Measurements from ENCODE around the gene MOSMO. TPM values are rescaled to one million over a fixed set of nuclear protein-coding genes. Genes with fewer than 3 reads are reported as not detected.
A peak's percentile ranks its signal among the peaks of the same experiment; 100 is the strongest.
"Not testable (repeated sequence)": the region's sequence is repeated elsewhere in the genome, so short reads cannot be mapped to it uniquely, and the experiment has no call there.

The MOSMO gene
- total RNA-seq, 1 donor from 2014 or later = 25.8 TPM

DNA sequence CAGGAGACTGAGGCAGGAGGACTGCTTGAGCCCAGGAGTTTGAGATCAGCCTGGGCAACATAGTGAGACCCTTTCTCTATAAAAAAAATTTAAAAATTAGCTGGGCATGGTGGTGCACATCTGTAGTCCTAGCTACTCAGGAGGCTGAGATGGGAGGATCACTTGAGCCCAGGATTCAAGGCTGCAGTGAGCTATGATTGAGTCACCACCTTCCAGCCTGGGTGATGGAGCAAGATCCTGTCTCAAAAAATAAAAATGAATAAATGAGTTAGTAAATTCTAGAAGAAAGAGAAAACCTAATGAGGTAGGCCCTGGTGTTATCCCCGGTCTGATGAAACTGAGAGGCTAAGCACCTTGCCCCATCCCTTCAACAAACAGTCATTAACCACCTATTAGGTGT lies 5.9 kb upstream of the MOSMO start:
- not testable (repeated sequence) for DNase-seq (ENCODE audit: low spot score)

DNA sequence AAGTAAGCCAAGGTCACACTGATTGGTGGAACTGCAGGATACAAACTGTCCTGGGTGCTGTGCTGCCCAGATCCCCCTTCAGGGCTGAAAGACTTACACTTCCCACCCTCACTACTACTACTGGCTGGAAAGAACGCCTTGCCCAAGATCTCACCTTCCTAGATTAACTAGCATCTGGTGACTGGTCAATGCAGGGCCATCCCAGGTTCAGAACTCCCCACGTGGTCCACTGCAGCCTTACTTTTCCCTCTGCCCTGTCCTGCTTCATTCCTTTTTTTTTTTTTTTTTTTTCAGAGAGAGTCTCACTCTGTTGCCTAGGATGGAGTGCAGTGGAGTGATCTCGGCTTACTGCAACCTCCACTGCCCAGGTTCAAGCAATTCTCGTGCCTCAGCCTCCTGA lies 4.7 kb upstream of the MOSMO start:
- DNase-seq (ENCODE audit: low spot score) = no peak

DNA sequence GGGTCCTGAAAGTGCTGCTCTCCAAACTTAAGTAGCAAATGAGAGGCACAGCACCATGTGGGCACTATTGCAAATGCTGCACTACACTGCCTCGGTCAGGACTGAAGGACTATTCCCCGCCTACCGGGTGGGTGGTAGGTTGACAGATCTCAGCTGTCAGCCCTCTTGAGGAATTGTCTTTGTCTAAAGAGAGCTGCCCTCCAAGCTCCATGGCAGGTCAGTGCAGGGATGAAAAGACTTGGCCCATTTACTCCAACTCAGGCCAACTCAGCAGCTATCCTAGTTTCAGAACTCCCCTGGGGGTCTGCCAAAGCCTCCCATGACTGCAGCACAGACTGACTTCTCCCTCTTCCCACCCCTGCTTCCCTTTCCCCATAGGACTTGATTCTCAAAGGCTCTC lies 3.6 kb upstream of the MOSMO start:
- no peak for DNase-seq (ENCODE audit: low spot score)

DNA sequence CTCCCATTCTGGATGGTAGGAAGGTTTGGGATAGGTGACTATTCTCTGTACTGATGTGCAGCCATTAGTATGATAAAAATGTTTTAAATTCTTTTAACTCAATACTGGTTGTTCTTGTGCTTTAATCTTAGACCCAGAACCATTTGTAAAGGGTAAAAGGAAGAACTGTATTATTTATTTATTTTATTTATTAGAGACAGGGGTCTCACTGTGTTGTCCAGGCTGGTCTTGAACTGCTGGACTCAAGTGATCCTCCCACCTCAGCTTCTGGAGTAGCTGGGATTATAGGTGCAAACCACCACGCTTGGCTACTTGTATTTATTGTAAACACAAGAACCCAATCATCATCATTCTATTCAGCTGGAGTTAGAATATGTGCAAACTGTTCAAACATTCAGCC lies 2.2 kb upstream of the MOSMO start:
- no peak for DNase-seq (ENCODE audit: low spot score)

DNA sequence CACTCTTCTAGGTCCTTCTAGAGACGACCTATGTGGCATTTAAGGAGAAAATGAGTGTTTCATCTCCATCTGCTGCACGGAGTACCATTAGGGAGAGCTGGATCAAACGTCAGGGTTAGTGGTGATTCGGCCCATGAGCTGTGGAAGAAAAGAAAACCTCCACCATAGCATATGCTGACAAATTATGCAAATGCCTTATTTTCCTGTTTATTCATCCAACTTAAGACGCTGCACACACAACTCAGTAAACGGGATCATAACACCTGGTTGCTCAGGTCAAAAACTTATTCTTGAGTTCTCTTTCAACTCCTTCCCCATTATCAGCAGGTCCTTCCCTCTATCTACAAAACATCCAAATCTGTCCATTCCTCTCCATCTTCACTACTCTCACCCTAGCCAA lies 1.3 kb upstream of the MOSMO start:
- DNase-seq (ENCODE audit: low spot score) = no peak

DNA sequence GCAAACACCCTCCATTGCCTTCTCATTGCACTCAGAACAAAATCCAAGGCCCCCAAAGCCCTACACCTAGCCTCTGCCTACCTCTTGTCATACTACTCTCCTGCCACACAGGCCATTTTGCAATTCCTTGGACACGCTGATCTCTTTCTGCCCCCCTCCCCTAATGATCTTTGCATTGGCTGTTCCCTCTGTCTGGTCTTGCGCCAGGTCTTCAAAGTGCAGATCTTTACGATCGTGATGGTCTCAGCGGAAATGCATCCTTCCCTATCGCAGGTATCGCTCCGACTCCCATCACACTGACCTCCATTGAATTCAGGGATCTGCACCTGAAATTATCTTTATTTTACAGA lies 777 bp upstream of the MOSMO start:
- DNase-seq (ENCODE audit: low spot score) = no peak

DNA sequence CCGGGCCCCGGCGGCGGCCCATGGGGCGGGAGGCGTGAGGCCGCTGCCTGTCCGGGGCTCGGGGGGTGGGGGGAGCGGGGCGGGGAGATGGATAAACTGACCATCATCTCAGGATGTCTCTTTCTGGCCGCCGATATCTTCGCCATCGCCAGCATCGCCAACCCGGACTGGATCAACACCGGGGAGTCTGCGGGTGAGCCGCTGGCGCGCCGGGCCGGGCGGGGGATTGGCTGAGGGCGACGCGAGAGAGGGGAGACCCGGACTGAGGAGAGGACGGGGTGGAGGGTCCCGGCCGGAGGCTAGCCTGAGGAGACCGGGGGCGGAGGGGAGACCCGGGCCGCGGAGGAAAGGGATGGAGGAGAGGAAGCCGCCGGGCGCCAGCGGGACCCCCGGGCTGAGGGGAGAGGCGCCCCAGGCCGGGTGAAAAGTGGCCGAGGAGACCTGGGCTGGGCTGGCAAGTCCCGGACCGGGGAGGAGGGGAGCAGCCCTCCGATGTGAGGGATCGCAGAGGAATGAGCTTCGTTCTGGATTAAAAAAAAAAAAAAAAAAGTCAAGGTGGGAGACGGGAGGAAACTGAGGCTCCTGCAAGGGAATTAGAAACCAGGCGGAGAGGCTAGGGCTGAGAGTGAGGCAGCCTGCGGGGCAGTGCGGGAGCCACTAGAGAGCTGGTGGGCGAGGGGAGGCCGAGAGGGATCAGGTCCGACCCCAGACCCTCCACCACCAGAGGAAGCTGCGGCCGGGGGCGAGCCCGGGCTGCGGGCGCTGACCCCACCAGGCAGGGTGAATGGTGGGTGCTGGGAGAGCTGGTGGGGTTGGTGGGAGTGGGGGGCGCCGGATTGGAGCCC lies 526 bp downstream of the MOSMO start:
- DNase-seq (ENCODE audit: low spot score) = no peak

DNA sequence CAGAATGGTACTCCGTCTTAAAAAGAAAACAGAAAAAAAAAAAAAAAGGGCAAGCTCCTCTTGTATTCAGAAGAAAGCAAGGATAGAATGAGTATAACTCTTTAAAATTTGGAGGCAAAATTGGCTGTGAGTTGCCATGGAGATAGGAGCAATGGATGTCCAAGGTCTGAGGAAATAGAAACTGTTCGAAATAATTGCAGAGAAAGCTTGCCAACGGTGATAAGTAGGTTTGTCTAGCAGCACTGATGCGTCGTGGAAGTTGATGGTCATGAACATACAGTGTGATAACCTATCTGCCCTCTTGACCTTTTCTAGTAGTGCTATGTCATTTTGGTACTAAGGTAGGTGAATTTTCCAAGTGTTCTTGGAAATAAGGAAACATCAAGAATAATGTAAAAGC lies 3.0 kb downstream of the MOSMO start:
- no peak for DNase-seq (ENCODE audit: low spot score)

DNA sequence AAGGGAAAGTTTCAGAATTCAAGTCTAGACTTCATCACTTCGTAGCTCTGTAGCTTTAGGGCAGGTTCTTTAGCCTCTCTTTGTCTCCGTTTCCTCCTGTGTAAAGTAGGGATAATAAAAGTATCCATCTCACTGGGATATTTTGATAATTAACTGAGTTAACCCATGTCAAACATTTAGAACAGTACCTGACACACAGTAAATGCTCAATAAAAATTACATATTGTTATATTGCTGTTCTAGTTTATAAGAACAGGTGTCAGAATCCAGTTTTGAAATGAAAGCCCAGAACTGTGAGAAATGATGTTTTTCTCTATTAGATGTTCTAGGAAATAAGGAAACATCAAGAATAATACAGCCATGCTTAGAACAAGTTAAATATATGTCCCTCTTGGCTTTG lies 4.3 kb downstream of the MOSMO start:
- no peak for DNase-seq (ENCODE audit: low spot score)

DNA sequence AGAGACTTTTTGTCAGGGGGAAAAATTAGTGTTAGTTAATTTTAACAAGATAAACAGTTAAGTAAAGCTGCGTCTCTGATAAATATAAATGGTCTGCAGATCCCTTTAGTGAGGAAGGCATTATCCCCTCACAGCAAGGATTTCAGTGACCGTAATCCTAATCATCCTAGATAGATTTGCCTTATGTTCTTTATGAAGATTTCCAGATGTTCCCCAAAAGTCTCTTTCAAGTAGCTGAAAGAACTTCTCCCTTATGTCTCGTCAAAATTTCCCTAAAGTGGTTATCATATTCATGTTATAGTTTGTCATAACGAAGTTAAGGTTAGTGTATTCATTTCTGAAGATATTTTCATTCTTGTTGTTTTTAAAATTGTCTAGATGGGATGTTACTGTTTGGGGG lies 5.6 kb downstream of the MOSMO start:
- DNase-seq (ENCODE audit: low spot score) = peak; percentile 50

DNA sequence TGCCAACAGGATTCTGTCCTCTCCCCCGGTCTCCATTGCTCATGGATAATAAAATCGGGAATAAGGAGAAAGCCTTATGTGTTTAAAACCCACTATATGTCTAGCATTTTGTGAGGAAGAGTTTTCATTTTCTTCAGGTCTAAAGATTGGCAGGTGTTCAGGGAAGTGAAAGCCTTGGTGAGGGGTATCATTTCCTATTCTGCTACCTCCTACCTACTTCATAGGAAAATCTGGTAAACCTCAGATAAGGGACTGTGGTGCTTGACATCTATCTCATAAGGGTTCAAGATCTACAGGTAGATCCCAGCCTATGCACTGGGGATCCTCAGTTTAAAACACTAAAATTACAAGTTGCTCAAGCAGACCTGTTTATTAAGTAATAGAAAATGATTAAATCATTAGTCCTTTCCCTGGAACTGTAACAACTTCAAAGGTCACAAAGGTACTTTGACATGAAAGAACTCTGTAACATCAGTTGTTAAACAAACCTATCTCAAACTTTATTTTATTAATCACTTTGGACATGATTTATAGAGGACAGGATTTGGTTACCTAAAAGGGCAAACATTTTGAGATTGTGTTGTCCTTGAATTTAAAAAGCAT lies 6.5 kb downstream of the MOSMO start:
- no peak for DNase-seq (ENCODE audit: low spot score)

DNA sequence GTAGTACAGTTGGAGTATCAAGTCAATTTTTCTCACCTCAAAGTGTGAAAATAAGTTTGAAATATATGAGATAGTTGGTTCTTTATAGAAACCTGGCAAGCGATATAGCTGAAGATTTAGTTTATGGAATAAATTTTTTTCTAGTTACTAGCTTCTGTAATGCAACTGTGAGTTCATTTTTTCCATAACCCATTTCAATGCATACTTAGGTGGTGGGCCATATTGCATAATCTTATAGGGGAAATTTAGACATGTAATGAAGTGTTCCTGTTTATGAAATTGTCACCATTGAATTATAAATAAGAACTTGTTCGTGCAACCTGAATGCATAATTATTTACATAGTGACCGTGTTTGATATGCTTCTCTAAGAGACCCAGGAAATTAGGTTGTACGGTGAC lies 9.0 kb downstream of the MOSMO start:
- no peak for DNase-seq (ENCODE audit: low spot score)

DNA sequence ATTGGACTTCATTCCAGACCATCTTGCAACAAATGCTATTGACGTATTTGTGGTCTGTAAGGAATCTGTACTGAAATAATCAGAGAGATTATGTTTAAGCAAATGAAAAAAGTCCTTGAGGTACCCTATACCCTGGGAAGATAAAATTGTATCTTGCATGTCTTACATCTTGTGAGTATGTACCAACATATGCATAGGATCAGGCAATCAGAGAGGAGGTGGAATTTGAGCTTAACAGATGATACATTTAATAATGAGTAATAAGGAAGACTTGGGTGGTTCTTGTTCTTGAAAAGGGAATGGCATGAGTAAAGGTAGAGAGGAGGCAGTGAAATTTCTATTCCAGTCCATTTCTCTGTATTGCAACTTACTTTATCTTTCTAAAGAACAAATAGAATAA lies 10.6 kb downstream of the MOSMO start:
- DNase-seq (ENCODE audit: low spot score) = no peak

DNA sequence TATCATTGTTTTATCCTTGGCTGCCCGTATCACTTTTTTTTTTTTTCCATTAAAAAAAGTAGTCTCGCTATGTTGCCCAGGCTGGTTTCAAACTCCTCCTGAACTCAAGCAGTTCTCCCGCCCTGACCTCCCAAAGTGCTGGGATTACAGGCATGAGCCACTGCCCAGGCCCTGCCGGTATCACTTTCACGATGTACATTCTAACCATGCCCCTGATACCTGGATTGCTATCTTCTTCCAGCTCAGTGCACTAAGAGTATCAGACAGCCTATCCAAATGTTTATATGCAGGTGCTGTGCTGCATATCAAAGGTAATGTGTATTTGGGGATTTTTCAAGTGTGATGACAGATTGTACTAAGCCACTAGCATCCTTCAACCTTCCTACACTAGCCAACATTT lies 14.2 kb downstream of the MOSMO start:
- DNase-seq (ENCODE audit: low spot score) = no peak

DNA sequence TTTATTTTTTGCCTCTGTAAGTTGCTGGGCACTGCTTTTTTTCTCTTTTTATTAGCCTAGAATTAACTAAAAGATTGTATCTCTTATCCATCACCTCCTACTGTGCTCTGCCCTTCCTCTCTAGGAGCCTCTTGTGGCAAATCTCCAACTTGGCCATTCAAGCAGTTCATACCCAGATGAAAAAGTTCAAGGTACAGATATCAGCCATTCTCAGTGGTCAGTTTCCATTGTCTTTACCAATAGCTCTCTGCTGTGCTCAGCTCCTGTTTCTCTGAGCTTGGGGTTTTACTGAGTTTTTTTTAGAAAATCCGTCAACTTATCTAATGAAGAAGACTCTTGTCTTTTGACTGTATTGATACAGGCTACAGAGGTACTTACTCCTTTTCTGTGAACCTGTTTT lies 15.6 kb downstream of the MOSMO start:
- no peak for DNase-seq (ENCODE audit: low spot score)

DNA sequence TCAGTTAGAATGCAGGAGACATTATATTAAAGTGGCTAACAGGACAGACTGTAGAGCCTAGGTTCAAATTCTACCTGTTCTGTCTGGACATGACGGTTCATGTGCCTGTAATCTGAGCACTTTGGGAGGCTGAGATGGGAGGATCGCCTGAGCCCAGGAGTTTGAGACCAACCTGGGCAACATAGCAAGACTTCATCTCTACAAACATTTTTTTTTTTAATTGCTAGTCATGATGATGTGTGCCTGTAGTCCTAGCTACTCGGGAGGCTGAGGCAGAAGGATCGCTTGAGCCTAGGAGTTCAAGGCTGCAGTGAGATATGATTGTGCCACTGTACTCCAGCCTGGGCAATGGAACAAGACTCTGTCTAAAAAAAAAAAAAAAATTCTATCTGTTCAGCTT lies 16.9 kb downstream of the MOSMO start:
- not testable (repeated sequence) for DNase-seq (ENCODE audit: low spot score)

DNA sequence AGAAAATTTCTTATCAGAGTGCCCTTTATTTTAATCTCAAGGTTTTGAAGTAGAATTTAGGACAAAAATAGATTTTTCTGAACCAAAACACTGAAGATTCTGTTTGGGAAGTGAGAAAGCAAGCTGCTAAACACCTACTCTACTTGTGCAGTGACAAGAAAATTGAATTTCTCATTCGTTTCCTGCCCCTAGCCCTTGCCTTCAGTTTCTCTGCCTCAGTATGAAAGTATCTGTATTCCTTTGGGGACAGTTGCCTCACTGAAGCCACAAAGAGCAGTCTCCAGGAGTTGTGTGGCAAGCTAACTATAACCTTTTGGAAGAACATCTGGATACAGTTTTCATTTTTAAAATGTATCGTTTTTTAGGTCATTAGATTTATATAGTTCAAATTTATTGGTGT lies 19.7 kb downstream of the MOSMO start:
- no peak for DNase-seq (ENCODE audit: low spot score)

DNA sequence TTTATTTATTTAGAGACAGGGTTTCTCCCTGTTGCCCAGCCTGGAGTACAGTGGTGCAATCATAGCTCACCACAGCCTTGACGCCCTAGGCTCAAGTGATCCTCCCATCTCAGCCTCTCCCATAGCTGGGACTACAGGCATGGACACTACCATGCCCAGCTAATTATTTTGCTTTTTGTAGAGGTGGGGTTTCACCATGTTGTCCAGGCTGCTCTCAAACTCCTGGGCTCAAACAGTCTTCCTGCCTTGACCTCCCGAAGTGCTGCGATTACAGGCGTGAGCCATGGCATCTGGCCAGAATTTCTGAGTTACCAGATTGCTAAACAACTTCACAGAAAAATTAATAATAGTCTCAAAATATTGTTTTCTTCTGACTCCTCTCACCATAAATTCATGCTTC lies 21.7 kb downstream of the MOSMO start:
- DNase-seq (ENCODE audit: low spot score) = no peak

DNA sequence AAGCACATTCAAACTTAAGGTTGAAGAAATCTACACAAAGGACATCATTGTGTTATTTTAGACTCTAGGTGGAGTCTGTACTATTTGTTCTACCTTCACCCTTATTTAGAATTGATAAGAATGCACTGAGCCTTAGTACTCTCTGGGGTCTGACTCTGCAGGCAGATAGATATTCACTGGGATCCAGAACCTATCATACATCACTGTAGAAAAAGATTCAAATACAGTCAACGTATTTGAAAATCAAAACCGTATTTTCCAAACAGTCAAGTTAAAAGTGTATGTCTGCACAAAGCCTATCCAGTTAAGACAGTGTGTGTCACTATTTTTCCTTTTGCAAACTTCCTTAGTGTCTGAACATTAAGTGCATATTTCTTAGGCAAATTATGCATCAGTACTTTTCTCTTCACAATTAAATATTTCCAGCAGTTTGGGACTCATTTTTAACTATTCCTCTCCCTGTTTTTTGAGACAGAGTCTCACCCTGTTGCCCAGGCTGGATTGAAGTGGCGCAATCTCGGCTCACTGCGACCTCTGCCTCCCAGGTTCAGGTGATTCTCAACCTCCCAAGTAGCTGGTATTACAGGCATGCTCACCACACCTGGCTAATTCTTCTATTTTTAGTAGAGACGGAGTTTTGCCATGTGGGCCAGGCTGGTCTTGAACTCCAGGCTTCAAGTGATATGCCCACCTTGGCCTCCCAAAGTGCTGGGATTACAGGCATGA lies 22.3 kb downstream of the MOSMO start:
- no peak for DNase-seq (ENCODE audit: low spot score)

DNA sequence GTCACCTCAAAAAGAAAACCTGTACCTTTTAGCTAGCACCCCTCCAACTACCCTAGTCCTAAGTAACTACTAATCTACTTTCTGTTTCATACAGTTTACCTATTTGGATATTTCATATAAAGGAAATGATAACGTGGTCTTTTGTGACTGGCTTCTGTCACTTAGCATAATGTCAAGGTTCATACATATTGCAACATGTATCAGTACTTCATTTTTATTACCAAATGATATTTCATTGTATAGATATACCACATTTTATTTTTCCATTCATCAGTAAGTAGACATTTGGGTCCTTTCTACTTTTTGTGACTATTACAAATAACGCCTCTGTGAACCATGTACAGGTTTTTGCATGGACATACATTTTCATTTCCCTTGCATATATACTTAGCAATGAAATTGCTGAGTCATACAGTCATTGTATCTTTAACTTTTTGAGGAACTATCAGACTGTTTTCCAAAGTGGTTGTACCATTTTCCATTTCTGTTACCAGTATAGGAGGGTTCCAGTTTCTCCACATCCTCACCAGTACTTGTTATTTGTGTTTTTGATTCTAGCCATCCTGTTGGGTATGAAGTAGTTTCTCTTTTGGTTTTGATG lies 23.7 kb downstream of the MOSMO start:
- DNase-seq (ENCODE audit: low spot score) = no peak

DNA sequence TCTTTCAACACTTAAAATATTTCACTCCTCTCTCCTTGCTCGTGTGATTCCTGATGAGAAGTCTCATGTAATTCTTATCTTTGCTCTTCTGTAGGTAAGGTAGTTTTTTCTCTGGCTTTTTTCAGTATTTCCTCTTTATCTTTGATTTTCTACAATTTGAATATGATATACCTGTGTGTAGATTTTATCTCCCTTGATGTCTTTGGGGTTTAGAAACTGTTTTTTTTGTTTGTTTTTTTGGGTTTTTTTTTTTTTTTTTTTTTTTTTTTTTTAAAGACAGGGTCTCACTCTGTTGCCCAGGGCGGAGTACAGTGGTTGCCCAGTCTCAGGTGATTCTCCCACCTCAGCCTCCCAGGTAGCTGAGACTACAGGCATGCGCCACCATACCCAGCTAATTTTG lies 26.6 kb downstream of the MOSMO start:
- no peak for DNase-seq (ENCODE audit: low spot score)

DNA sequence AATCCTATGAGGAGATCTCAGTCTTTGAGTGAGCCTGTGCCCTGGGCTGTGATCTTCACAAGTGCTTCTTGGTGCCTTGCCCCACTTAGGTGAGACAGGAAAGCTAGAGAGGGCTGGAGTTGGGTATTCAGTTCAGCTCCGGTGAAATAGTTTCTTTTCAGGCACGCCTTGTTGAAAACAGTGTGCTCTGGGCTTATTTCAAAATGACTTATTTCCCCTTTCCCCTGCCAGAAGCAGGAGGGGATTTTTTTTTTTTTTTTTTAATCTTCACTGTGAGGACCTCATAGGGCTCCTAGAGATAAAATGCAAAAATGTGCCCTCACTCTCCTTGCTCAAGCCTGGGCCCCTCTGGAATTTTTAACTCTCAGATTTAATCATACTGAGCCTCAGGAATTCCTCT lies 27.2 kb downstream of the MOSMO start:
- no peak for DNase-seq (ENCODE audit: low spot score)

DNA sequence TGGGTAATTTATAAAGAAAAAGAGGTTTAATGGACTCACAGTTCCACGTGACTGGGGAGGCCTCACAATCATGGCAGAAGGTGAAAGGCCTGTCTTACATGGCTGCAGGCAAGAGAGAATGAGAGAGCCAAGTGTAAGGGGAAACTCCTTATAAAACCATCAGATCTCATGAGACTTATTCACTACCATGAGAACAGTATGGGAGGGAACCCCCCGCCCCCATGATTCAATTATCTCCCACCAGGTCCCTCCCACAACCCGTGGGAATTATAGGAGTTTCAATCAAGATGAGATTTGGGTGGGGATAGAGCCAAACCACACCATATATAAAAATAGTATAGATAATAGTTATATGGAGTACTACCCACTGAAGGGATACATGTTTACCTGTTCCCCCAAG lies 36.0 kb downstream of the MOSMO start:
- DNase-seq (ENCODE audit: low spot score) = not testable (repeated sequence)

All from umbilical cord (tissue), 2 donors.